ENCODE data around the gene APLP1.
"Not testable (repeated sequence)": the region's sequence is repeated elsewhere in the genome, so short reads cannot be mapped to it uniquely, and the experiment has no call there.

APLP1 gene

GRCh38 chr19:35908973-35909683, 40.8 kb downstream of the APLP1 start:
- peak overlapping the region; percentile 77 for H3K18ac ChIP-seq (ENCODE audit: low read length)
- no peak overlapping the region for H3K23ac ChIP-seq (ENCODE audit: low read depth, low read length, poor library complexity)
- H3K4me2 ChIP-seq (ENCODE audit: insufficient read depth, low read length, poor library complexity, severe bottlenecking), result no peak overlapping the region
- no peak overlapping the region for H3K14ac ChIP-seq (ENCODE audit: low read length)
- no peaks in the 10 kb centered on the region for H3K79me1 ChIP-seq (ENCODE audit: low read depth, low read length)
- no CpG with 5 or more reads among the region's 10 CpGs for WGBS, 2 donors (ENCODE audit: extremely low coverage in 2 of 2, insufficient read length in 2 of 2, insufficient replicate concordance in 1 of 2)
- H3K36me3 ChIP-seq (replicated peaks in 1 of 2; ENCODE audit: control insufficient read depth in 2 of 2, insufficient read depth in 2 of 2, low read length in 2 of 2), result no peaks in the 10 kb centered on the region
- H2BK5ac ChIP-seq (ENCODE audit: low read length), result no peak overlapping the region
- H4K8ac ChIP-seq (ENCODE audit: low read depth, low read length), result no peak overlapping the region
- no peak overlapping the region for H3K4ac ChIP-seq (ENCODE audit: low read length)
- no peak for DNase-seq (ENCODE audit: low spot score)
- peaks cover 5 to 12% of the 10 kb centered on the region in 2 donors for H3K4me1 ChIP-seq (ENCODE audit: control insufficient read depth in 2 of 2, insufficient read depth in 1 of 2, low read depth in 1 of 2, low read length in 2 of 2)
- no peaks in the 10 kb centered on the region for H3K9me3 ChIP-seq (replicated peaks in 1 of 2; ENCODE audit: control insufficient read depth in 2 of 2, insufficient read depth in 1 of 2, low read depth in 1 of 2, low read length in 2 of 2)
- no peak overlapping the region for H2BK120ac ChIP-seq (ENCODE audit: low read depth, low read length)
- H2BK12ac ChIP-seq (ENCODE audit: low read length), result no peak overlapping the region
- H2AK5ac ChIP-seq (ENCODE audit: low read depth, low read length), result no peak overlapping the region
- peaks cover 0 to 10% (median 0%) of the 10 kb centered on the region in 3 experiments for H3K27me3 ChIP-seq (ENCODE audit: control insufficient read depth in 3 of 3, insufficient read depth in 3 of 3, low read depth in 1 of 3, low read length in 3 of 3)
- H3K27ac ChIP-seq (replicated peaks; ENCODE audit: low read length), result no peak overlapping the region
- peak overlapping the region; percentile 56 for H2AFZ ChIP-seq (ENCODE audit: low read length)
- H3K4me3 ChIP-seq (ENCODE audit: low read length in 2 of 2), result no peak overlapping the region
- H2BK15ac ChIP-seq (ENCODE audit: low read length), result peak overlapping the region; percentile 77
- no peak overlapping the region for H3K9ac ChIP-seq (ENCODE audit: low read depth, low read length, poor library complexity)
- no peak overlapping the region for H4K91ac ChIP-seq (ENCODE audit: low read depth, low read length, poor library complexity)

DNA sequence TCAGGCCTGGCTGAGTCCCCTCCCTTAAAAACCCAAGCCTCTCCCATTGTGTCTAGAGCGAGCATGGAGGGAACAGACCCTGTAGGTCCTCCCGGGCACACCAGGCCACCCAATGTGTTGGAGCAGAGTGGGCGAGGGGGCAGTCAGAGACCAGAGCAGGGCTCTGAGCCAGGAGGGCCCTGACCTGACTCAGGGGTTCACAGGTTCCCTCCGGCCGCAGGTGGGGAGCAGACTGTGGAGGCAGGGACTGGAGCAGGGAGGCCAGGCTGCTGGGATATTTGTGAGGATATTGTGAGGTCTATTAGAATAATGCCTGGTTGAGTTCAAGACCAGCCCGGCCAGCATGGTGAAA, 41.3 kb downstream of the APLP1 start:
- DNase-seq (ENCODE audit: low spot score), result no peak
- H3K4ac ChIP-seq (ENCODE audit: low read length), result no peak overlapping the region
- no peak overlapping the region for H3K9ac ChIP-seq (ENCODE audit: low read depth, low read length, poor library complexity)
- no peak overlapping the region for H2AK5ac ChIP-seq (ENCODE audit: low read depth, low read length)
- H3K27me3 ChIP-seq (ENCODE audit: control insufficient read depth in 3 of 3, insufficient read depth in 3 of 3, low read depth in 1 of 3, low read length in 3 of 3), result peaks cover 0 to 5% (median 0%) of the 10 kb centered on the region in 3 experiments
- no peak overlapping the region for H3K27ac ChIP-seq (replicated peaks; ENCODE audit: low read length)
- peak overlapping the region; percentile 77 for H2BK15ac ChIP-seq (ENCODE audit: low read length)
- no peak overlapping the region for H3K4me3 ChIP-seq (ENCODE audit: low read length in 2 of 2)
- peaks cover 5 to 12% of the 10 kb centered on the region in 2 donors for H3K4me1 ChIP-seq (ENCODE audit: control insufficient read depth in 2 of 2, insufficient read depth in 1 of 2, low read depth in 1 of 2, low read length in 2 of 2)
- no peaks in the 10 kb centered on the region for H3K79me1 ChIP-seq (ENCODE audit: low read depth, low read length)
- H3K9me3 ChIP-seq (replicated peaks in 1 of 2; ENCODE audit: control insufficient read depth in 2 of 2, insufficient read depth in 1 of 2, low read depth in 1 of 2, low read length in 2 of 2), result no peaks in the 10 kb centered on the region
- no peak overlapping the region for H4K91ac ChIP-seq (ENCODE audit: low read depth, low read length, poor library complexity)
- no peak overlapping the region for H4K8ac ChIP-seq (ENCODE audit: low read depth, low read length)
- no peaks in the 10 kb centered on the region for H3K36me3 ChIP-seq (replicated peaks in 1 of 2; ENCODE audit: control insufficient read depth in 2 of 2, insufficient read depth in 2 of 2, low read length in 2 of 2)
- H2BK5ac ChIP-seq (ENCODE audit: low read length), result no peak overlapping the region
- no peak overlapping the region for H3K23ac ChIP-seq (ENCODE audit: low read depth, low read length, poor library complexity)
- whole genome bisulfite sequencing, 2 donors (ENCODE audit: extremely low coverage in 2 of 2, insufficient read length in 2 of 2, insufficient replicate concordance in 1 of 2), result no CpG with 5 or more reads among the region's 6 CpGs
- no peak overlapping the region for H3K4me2 ChIP-seq (ENCODE audit: insufficient read depth, low read length, poor library complexity, severe bottlenecking)
- H3K18ac ChIP-seq (ENCODE audit: low read length), result peak overlapping the region; percentile 77
- no peak overlapping the region for H2BK120ac ChIP-seq (ENCODE audit: low read depth, low read length)
- H3K14ac ChIP-seq (ENCODE audit: low read length), result no peak overlapping the region
- H2AFZ ChIP-seq (ENCODE audit: low read length), result peak overlapping the region; percentile 56
- no peak overlapping the region for H2BK12ac ChIP-seq (ENCODE audit: low read length)

DNA sequence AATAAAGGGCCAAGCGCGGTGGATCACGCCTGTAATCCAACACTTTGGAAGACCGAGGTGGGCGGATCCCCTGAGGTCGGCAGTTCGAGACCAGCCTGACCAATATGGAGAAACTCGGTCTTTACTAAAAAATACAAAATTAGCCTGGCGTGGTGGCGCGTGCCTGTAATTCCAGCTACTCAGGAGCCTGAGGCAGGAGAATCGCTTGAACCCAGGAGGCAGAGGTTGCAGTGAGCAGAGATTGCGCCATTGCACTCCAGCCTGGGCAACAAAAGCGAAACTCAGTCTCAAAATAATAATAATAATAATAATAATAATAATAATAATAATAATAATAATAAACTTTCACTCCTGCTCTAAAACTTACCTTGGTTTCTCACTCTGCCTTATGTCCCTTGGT, 42.0 kb downstream of the APLP1 start:
- H3K18ac ChIP-seq (ENCODE audit: low read length); H3K4me3 ChIP-seq (ENCODE audit: low read length in 2 of 2); H3K9me3 ChIP-seq (replicated peaks in 1 of 2; ENCODE audit: control insufficient read depth in 2 of 2, insufficient read depth in 1 of 2, low read depth in 1 of 2, low read length in 2 of 2); H2BK120ac ChIP-seq (ENCODE audit: low read depth, low read length); H3K14ac ChIP-seq (ENCODE audit: low read length); H3K36me3 ChIP-seq (replicated peaks in 1 of 2; ENCODE audit: control insufficient read depth in 2 of 2, insufficient read depth in 2 of 2, low read length in 2 of 2); H2BK5ac ChIP-seq (ENCODE audit: low read length); H3K4me2 ChIP-seq (ENCODE audit: insufficient read depth, low read length, poor library complexity, severe bottlenecking); H3K27ac ChIP-seq (replicated peaks; ENCODE audit: low read length); H4K8ac ChIP-seq (ENCODE audit: low read depth, low read length); H3K27me3 ChIP-seq (ENCODE audit: control insufficient read depth in 3 of 3, insufficient read depth in 3 of 3, low read depth in 1 of 3, low read length in 3 of 3); H4K91ac ChIP-seq (ENCODE audit: low read depth, low read length, poor library complexity); H2BK12ac ChIP-seq (ENCODE audit: low read length); DNase-seq (ENCODE audit: low spot score); H3K23ac ChIP-seq (ENCODE audit: low read depth, low read length, poor library complexity); H3K79me1 ChIP-seq (ENCODE audit: low read depth, low read length); H2BK15ac ChIP-seq (ENCODE audit: low read length); H2AK5ac ChIP-seq (ENCODE audit: low read depth, low read length); H3K9ac ChIP-seq (ENCODE audit: low read depth, low read length, poor library complexity); H3K4ac ChIP-seq (ENCODE audit: low read length); H2AFZ ChIP-seq (ENCODE audit: low read length): not testable (repeated sequence)
- WGBS, 2 donors (ENCODE audit: extremely low coverage in 2 of 2, insufficient read length in 2 of 2, insufficient replicate concordance in 1 of 2), result no CpG with 5 or more reads among the region's 14 CpGs
- peaks cover 5 to 12% of the 10 kb centered on the region in 2 donors for H3K4me1 ChIP-seq (ENCODE audit: control insufficient read depth in 2 of 2, insufficient read depth in 1 of 2, low read depth in 1 of 2, low read length in 2 of 2)

- no peak overlapping the region for H3K4ac ChIP-seq (ENCODE audit: low read length)
- no peak overlapping the region for H3K4me2 ChIP-seq (ENCODE audit: insufficient read depth, low read length, poor library complexity, severe bottlenecking)
- no peaks in the 10 kb centered on the region for H3K79me1 ChIP-seq (ENCODE audit: low read depth, low read length)
- no peak overlapping the region for H4K91ac ChIP-seq (ENCODE audit: low read depth, low read length, poor library complexity)
- no peak overlapping the region for H2BK5ac ChIP-seq (ENCODE audit: low read length)
- no peak overlapping the region for H2AFZ ChIP-seq (ENCODE audit: low read length)
- no peak overlapping the region for H2BK15ac ChIP-seq (ENCODE audit: low read length)
- no peak overlapping the region for H3K18ac ChIP-seq (ENCODE audit: low read length)
- no peaks in the 10 kb centered on the region for H3K9me3 ChIP-seq (replicated peaks in 1 of 2; ENCODE audit: control insufficient read depth in 2 of 2, insufficient read depth in 1 of 2, low read depth in 1 of 2, low read length in 2 of 2)
- H2BK12ac ChIP-seq (ENCODE audit: low read length), result no peak overlapping the region
- H3K36me3 ChIP-seq (replicated peaks in 1 of 2; ENCODE audit: control insufficient read depth in 2 of 2, insufficient read depth in 2 of 2, low read length in 2 of 2), result no peaks in the 10 kb centered on the region
- peaks cover 0 to 3% (median 0%) of the 10 kb centered on the region in 3 experiments for H3K27me3 ChIP-seq (ENCODE audit: control insufficient read depth in 3 of 3, insufficient read depth in 3 of 3, low read depth in 1 of 3, low read length in 3 of 3)
- no peak overlapping the region for H2BK120ac ChIP-seq (ENCODE audit: low read depth, low read length)
- H3K14ac ChIP-seq (ENCODE audit: low read length), result no peak overlapping the region
- WGBS, 2 donors (ENCODE audit: extremely low coverage in 2 of 2, insufficient read length in 2 of 2, insufficient replicate concordance in 1 of 2), result no CpG with 5 or more reads among the region's 3 CpGs
- H2AK5ac ChIP-seq (ENCODE audit: low read depth, low read length), result no peak overlapping the region
- no peak overlapping the region for H3K23ac ChIP-seq (ENCODE audit: low read depth, low read length, poor library complexity)
- no peak overlapping the region for H3K4me3 ChIP-seq (ENCODE audit: low read length in 2 of 2)
- no peak overlapping the region for H3K9ac ChIP-seq (ENCODE audit: low read depth, low read length, poor library complexity)
- DNase-seq (ENCODE audit: low spot score), result no peak
- H3K4me1 ChIP-seq (ENCODE audit: control insufficient read depth in 2 of 2, insufficient read depth in 1 of 2, low read depth in 1 of 2, low read length in 2 of 2), result peaks cover 5 to 12% of the 10 kb centered on the region in 2 donors
- no peak overlapping the region for H3K27ac ChIP-seq (replicated peaks; ENCODE audit: low read length)
- H4K8ac ChIP-seq (ENCODE audit: low read depth, low read length), result no peak overlapping the region
Measured at GRCh38 chr19:35911173-35911572, 42.8 kb downstream of the APLP1 start.
